Measurements from ENCODE around the gene HS6ST2. TPM values are rescaled to one million over a fixed set of nuclear protein-coding genes. Genes with fewer than 3 reads are reported as not detected.

Gene HS6ST2
- total RNA-seq, 4 donors from 2014 or later = 0.21 to 0.30 (median 0.24) TPM; not detected in 1

GRCh38 chrX:132590350-132591026 lies 367.9 kb downstream of the HS6ST2 start:
- Histone ChIP-seq H3K36me3 (no peaks in the 10 kb centered on the region), H3K27me3 (no peaks in the 10 kb centered on the region), H3K4me1 (no peaks in the 10 kb centered on the region), H3K27ac (no peak overlapping the region), H3K9me3 (no peaks in the 10 kb centered on the region), H3K4me3 (no peak overlapping the region)
- no peak for DNase-seq (ENCODE audit: low spot score in 2 of 2)
- no peak for TF ChIP-seq CTCF (IDR thresholded peaks at IDR 0.05)
- no peak for TF ChIP-seq POLR2AphosphoS5 (IDR thresholded peaks at IDR 0.05)
- TF ChIP-seq EP300 (IDR thresholded peaks at IDR 0.05) = no peak
- no peak for TF ChIP-seq POLR2A (IDR thresholded peaks at IDR 0.05)
- 62% methylated on average over 2 of the region's 2 CpGs for WGBS

- no peak overlapping the region for H3K4me3 ChIP-seq
- no peaks in the 10 kb centered on the region for H3K9me3 ChIP-seq
- H3K4me1 ChIP-seq = no peaks in the 10 kb centered on the region
- no peaks in the 10 kb centered on the region for H3K36me3 ChIP-seq
- 75% methylated on average over 4 of the region's 4 CpGs for WGBS
- DNase-seq (ENCODE audit: low spot score in 2 of 2) = no peak
- H3K27ac ChIP-seq = no peak overlapping the region
- no peaks in the 10 kb centered on the region for H3K27me3 ChIP-seq
- no peak for TF ChIP-seq CTCF (IDR thresholded peaks at IDR 0.05)
- no peak for TF ChIP-seq POLR2AphosphoS5 (IDR thresholded peaks at IDR 0.05)
- TF ChIP-seq POLR2A (IDR thresholded peaks at IDR 0.05) = no peak
- TF ChIP-seq EP300 (IDR thresholded peaks at IDR 0.05) = no peak
Observed at GRCh38 chrX:132584936-132585335, 373.5 kb downstream of the HS6ST2 start.

GRCh38 chrX:132576939-132577338 lies 381.5 kb downstream of the HS6ST2 start:
- WGBS = 32% methylated on average over 2 of the region's 2 CpGs
- no peaks in the 10 kb centered on the region for H3K4me1 ChIP-seq
- DNase-seq (ENCODE audit: low spot score in 2 of 2) = no peak
- no peak overlapping the region for H3K27ac ChIP-seq
- H3K4me3 ChIP-seq = no peak overlapping the region
- H3K27me3 ChIP-seq = no peaks in the 10 kb centered on the region
- TF ChIP-seq POLR2A (IDR thresholded peaks at IDR 0.05) = no peak
- no peak for TF ChIP-seq POLR2AphosphoS5 (IDR thresholded peaks at IDR 0.05)
- TF ChIP-seq EP300 (IDR thresholded peaks at IDR 0.05) = no peak
- H3K36me3 ChIP-seq = no peaks in the 10 kb centered on the region
- H3K9me3 ChIP-seq = no peaks in the 10 kb centered on the region

Other genes starting within 250 kb of the HS6ST2 start
- gene USP26, start 138.5 kb upstream of the HS6ST2 start, total RNA-seq = not detected